GM23248 (cell line): ENCODE data around the gene TRIO.

Experiments
- EZH2 ChIP-seq: fragments of 200-600 bp; sonication (generic); IDR thresholded peaks from 2 replicates; pipeline ENCODE4 v1.6.1; 2018; ENCODE audit warnings: antibody characterized with exemption, mild to moderate bottlenecking; ENCODE audit not compliant: insufficient read depth, poor library complexity, severe bottlenecking
- EZH2phosphoT487 ChIP-seq: fragments of 200-600 bp; sonication (generic); IDR thresholded peaks from 2 replicates; pipeline ENCODE4 v1.6.1; 2018; ENCODE audit warnings: antibody characterized with exemption, moderate library complexity, mild to moderate bottlenecking, low read depth; ENCODE audit not compliant: insufficient read depth

DNA sequence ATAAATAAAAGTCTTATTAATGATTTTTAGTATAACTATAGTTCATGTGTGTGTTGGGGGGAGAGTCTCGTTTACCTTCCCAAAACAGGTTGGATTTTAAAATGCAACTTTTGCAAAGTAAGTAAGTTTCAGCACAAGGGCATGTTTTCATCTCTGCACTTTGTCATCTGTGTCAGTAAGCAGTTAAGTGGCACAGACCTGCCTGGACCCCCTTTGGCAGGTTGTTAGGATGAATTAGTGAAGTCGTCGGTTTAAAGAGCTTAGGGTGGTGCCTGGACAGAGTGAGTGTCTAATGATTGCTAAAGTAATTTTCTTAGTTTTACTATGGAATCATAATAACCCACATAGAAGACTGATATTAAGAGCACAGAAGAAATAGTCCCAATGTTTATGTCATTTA is 74.9 kb downstream of the TRIO start:
- TF ChIP-seq EZH2phosphoT487 (no peak), EZH2 (no peak)
